Measurements from ENCODE around the gene SKAP1. TPM values are rescaled to one million over a fixed set of nuclear protein-coding genes. Genes with fewer than 3 reads are reported as not detected.

Gene SKAP1
- total and polyA plus RNA-seq, 2 of the 13 experiments (the other 11 are each of a cell fraction or from before 2014, with no cell fraction given), result 0.21 TPM; not detected in 1

DNA sequence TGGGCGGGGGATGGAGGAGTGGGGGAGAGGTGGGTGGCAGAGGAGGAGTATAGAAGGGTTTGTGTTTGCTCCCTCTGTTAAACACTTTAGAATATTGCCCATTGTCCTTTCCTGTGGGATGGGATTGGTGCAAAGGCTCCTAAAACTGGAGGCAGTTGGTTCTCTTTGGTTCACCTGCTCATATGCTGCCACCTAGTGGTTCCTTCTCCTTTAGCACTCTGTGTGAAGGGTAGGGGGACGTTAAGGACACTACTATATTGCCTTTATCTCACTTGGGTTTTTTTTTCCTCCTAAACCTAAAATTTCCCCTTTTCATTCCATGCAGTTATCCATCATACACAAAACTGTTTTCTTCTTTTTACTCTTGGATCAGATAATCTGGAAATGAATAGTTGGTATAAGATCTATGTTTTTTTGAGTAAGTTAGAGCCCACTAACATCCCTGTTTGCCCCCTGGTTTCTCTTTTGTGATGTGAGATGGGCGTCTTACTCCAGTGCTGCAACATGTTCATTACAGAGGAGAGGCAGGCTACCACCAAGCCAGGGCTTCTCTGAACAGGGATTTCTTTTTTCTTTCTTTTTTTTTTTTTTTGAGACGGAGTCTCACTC lies 298.7 kb downstream of the SKAP1 start (continued):
- TF ChIP-seq, protein P1, sequence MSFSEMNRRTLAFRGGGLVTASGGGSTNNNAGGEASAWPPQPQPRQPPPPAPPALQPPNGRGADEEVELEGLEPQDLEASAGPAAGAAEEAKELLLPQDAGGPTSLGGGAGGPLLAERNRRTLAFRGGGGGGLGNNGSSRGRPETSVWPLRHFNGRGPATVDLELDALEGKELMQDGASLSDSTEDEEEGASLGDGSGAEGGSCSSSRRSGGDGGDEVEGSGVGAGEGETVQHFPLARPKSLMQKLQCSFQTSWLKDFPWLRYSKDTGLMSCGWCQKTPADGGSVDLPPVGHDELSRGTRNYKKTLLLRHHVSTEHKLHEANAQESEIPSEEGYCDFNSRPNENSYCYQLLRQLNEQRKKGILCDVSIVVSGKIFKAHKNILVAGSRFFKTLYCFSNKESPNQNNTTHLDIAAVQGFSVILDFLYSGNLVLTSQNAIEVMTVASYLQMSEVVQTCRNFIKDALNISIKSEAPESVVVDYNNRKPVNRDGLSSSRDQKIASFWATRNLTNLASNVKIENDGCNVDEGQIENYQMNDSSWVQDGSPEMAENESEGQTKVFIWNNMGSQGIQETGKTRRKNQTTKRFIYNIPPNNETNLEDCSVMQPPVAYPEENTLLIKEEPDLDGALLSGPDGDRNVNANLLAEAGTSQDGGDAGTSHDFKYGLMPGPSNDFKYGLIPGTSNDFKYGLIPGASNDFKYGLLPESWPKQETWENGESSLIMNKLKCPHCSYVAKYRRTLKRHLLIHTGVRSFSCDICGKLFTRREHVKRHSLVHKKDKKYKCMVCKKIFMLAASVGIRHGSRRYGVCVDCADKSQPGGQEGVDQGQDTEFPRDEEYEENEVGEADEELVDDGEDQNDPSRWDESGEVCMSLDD (CRISPR knock-in tag; IDR thresholded peaks at IDR 0.05; ENCODE audit: borderline replicate concordance), result no peak
- TF ChIP-seq ZNF549 (CRISPR knock-in tag; IDR thresholded peaks at IDR 0.05) (no peak), PHF8 (CRISPR knock-in tag; IDR thresholded peaks at IDR 0.05) (no peak), PITX1 (CRISPR knock-in tag; IDR thresholded peaks at IDR 0.05) (no peak), ZNF550 (CRISPR knock-in tag; IDR thresholded peaks at IDR 0.05; ENCODE audit: borderline replicate concordance) (no peak), ARID2 (CRISPR knock-in tag; IDR thresholded peaks at IDR 0.05; ENCODE audit: borderline replicate concordance) (no peak), ZNF615 (CRISPR knock-in tag; IDR thresholded peaks at IDR 0.05; ENCODE audit: borderline replicate concordance) (no peak), ZNF180 (CRISPR knock-in tag; IDR thresholded peaks at IDR 0.05; ENCODE audit: borderline replicate concordance, low read depth) (no peak), ZNF34 (CRISPR knock-in tag; IDR thresholded peaks at IDR 0.05; ENCODE audit: borderline replicate concordance) (no peak), ZNF556 (CRISPR knock-in tag; IDR thresholded peaks at IDR 0.05; ENCODE audit: borderline replicate concordance) (no peak), ZNF510 (CRISPR knock-in tag; IDR thresholded peaks at IDR 0.05; ENCODE audit: low read depth) (no peak), CC2D1A (CRISPR knock-in tag; IDR thresholded peaks at IDR 0.05) (no peak), ERF (CRISPR knock-in tag; IDR thresholded peaks at IDR 0.05) (0 out of 2 replicates have a peak, but pooled peaks have one; percentile 26), NR2F1 (CRISPR knock-in tag; IDR thresholded peaks at IDR 0.05) (no peak), ZBTB7A (CRISPR knock-in tag; IDR thresholded peaks at IDR 0.05) (no peak), ZNF569 (CRISPR knock-in tag; IDR thresholded peaks at IDR 0.05; ENCODE audit: borderline replicate concordance) (no peak), ZNF501 (CRISPR knock-in tag; IDR thresholded peaks at IDR 0.05) (no peak), ZNF605 (CRISPR knock-in tag; IDR thresholded peaks at IDR 0.05) (no peak), ZNF547 (CRISPR knock-in tag; IDR thresholded peaks at IDR 0.05) (no peak), MTA3 (CRISPR knock-in tag; IDR thresholded peaks at IDR 0.05) (no peak)
- TF ChIP-seq, protein P2, sequence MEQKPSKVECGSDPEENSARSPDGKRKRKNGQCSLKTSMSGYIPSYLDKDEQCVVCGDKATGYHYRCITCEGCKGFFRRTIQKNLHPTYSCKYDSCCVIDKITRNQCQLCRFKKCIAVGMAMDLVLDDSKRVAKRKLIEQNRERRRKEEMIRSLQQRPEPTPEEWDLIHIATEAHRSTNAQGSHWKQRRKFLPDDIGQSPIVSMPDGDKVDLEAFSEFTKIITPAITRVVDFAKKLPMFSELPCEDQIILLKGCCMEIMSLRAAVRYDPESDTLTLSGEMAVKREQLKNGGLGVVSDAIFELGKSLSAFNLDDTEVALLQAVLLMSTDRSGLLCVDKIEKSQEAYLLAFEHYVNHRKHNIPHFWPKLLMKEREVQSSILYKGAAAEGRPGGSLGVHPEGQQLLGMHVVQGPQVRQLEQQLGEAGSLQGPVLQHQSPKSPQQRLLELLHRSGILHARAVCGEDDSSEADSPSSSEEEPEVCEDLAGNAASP (CRISPR knock-in tag; IDR thresholded peaks at IDR 0.05; ENCODE audit: borderline replicate concordance), result 0 out of 2 replicates have a peak, but pooled peaks have one; percentile 28
- TF ChIP-seq, protein P3, sequence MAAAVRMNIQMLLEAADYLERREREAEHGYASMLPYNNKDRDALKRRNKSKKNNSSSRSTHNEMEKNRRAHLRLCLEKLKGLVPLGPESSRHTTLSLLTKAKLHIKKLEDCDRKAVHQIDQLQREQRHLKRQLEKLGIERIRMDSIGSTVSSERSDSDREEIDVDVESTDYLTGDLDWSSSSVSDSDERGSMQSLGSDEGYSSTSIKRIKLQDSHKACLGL (CRISPR knock-in tag; IDR thresholded peaks at IDR 0.05), result no peak
- TF ChIP-seq, protein P4, sequence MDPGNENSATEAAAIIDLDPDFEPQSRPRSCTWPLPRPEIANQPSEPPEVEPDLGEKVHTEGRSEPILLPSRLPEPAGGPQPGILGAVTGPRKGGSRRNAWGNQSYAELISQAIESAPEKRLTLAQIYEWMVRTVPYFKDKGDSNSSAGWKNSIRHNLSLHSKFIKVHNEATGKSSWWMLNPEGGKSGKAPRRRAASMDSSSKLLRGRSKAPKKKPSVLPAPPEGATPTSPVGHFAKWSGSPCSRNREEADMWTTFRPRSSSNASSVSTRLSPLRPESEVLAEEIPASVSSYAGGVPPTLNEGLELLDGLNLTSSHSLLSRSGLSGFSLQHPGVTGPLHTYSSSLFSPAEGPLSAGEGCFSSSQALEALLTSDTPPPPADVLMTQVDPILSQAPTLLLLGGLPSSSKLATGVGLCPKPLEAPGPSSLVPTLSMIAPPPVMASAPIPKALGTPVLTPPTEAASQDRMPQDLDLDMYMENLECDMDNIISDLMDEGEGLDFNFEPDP (CRISPR knock-in tag; conservative IDR thresholded peaks at IDR 0.05), result no peak
- TF ChIP-seq, protein P5, sequence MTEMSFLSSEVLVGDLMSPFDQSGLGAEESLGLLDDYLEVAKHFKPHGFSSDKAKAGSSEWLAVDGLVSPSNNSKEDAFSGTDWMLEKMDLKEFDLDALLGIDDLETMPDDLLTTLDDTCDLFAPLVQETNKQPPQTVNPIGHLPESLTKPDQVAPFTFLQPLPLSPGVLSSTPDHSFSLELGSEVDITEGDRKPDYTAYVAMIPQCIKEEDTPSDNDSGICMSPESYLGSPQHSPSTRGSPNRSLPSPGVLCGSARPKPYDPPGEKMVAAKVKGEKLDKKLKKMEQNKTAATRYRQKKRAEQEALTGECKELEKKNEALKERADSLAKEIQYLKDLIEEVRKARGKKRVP (CRISPR knock-in tag; IDR thresholded peaks at IDR 0.05), result no peak

Data from HepG2 (cell line).